GM23338 (cell line): Measurements from ENCODE around the gene LOXHD1. TPM values are rescaled to one million over a fixed set of nuclear protein-coding genes. Genes with fewer than 3 reads are reported as not detected.

Source experiments
- ATAC-seq: fragments of 200-7000 bp; cut with Tn5 transposase; 3 replicates; pipeline ENCODE4 v1.9.1; 2020
- DNase-seq: peaks from one replicate; pipeline ENCODE4 v3.0.0-alpha.2; 2015; ENCODE audit warnings: low spot score
- H2AFZ ChIP-seq: fragments of 200-600 bp; sonication (generic); 2 replicates; pipeline ENCODE4 v1.8.0; 2016; ENCODE audit warnings: antibody characterized with exemption, mild to moderate bottlenecking, moderate library complexity
- H3F3A ChIP-seq: fragments of 200-600 bp; sonication (generic); replicated peaks from 2 replicates; pipeline ENCODE4 v1.8.0; 2017; ENCODE audit warnings: antibody characterized with exemption, mixed run types, low read depth
- H3K27ac ChIP-seq: fragments of 200-600 bp; sonication (generic); 2 replicates; pipeline ENCODE4 v1.6.1; 2016; ENCODE audit warnings: low read depth
- H3K27me3 ChIP-seq: fragments of 200-600 bp; sonication (generic); 2 replicates; pipeline ENCODE4 v1.8.0; 2016; ENCODE audit warnings: mild to moderate bottlenecking, mixed run types, moderate library complexity; ENCODE audit not compliant: insufficient read depth
- H3K36me3 ChIP-seq: fragments of 200-600 bp; sonication (generic); 2 replicates; pipeline ENCODE4 v1.8.0; 2016; ENCODE audit warnings: mild to moderate bottlenecking; ENCODE audit not compliant: insufficient read depth
- H3K4me1 ChIP-seq: fragments of 200-600 bp; sonication (generic); 2 replicates; pipeline ENCODE4 v1.8.0; 2016; ENCODE audit warnings: mild to moderate bottlenecking, moderate library complexity; ENCODE audit not compliant: insufficient read depth
- H3K4me2 ChIP-seq: fragments of 200-600 bp; sonication (generic); 2 replicates; pipeline ENCODE4 v1.7.1; 2017; ENCODE audit warnings: mixed run types
- H3K4me3 ChIP-seq: fragments of 200-600 bp; sonication (generic); 2 replicates; pipeline ENCODE4 v1.6.1; 2016; ENCODE audit warnings: mixed run types
- H3K79me2 ChIP-seq: fragments of 200-600 bp; sonication (generic); replicated peaks from 2 replicates; pipeline ENCODE4 v1.8.0; 2017; ENCODE audit warnings: mild to moderate bottlenecking; ENCODE audit not compliant: insufficient read depth
- H3K9me2 ChIP-seq: fragments of 200-600 bp; sonication (generic); 2 replicates; pipeline ENCODE4 v1.8.0; 2017; ENCODE audit not compliant: insufficient read depth
- H4K20me1 ChIP-seq: fragments of 200-600 bp; sonication (generic); replicated peaks from 2 replicates; pipeline ENCODE4 v1.8.0; 2017; ENCODE audit warnings: mild to moderate bottlenecking; ENCODE audit not compliant: insufficient read depth
- H3K27ac Mint-ChIP-seq: 2 replicates; pipeline ENCODE4 v1.8.0; 2020; ENCODE audit warnings: inconsistent platforms, mild to moderate bottlenecking, moderate library complexity, mixed read lengths
- H3K27me3 Mint-ChIP-seq: 3 replicates; pipeline ENCODE4 v1.8.0; 2022; ENCODE audit warnings: low read depth, mild to moderate bottlenecking, moderate library complexity, mixed read lengths, inconsistent platforms; ENCODE audit not compliant: insufficient read depth, poor library complexity
- H3K36me3 Mint-ChIP-seq: 3 replicates; pipeline ENCODE4 v1.8.0; 2021; ENCODE audit warnings: low read depth, mild to moderate bottlenecking, inconsistent platforms, moderate library complexity, mixed read lengths
- H3K4me1 Mint-ChIP-seq: 3 replicates; pipeline ENCODE4 v1.8.0; 2020; ENCODE audit warnings: mild to moderate bottlenecking, inconsistent platforms, mixed read lengths
- H3K4me3 Mint-ChIP-seq: 3 replicates; pipeline ENCODE4 v1.8.0; 2021; ENCODE audit warnings: moderate library complexity, mild to moderate bottlenecking, inconsistent platforms, mixed read lengths
- H3K9me3 Mint-ChIP-seq: 3 replicates; pipeline ENCODE4 v1.8.0; 2020; ENCODE audit warnings: moderate library complexity, mild to moderate bottlenecking, inconsistent platforms, mixed read lengths
- CREB1 ChIP-seq: fragments of 250-450 bp; sonication (Bioruptor Pico); IDR thresholded peaks from 2 replicates; pipeline ENCODE4 v1.5.0; 2020; ENCODE audit warnings: low read depth, mild to moderate bottlenecking, moderate library complexity
- ETS1 ChIP-seq: IDR thresholded peaks from 2 replicates; pipeline ENCODE4 v1.6.1; 2016; ENCODE audit warnings: antibody characterized with exemption
- EZH2 ChIP-seq: fragments of 200-600 bp; sonication (generic); IDR thresholded peaks from one replicate; pipeline ENCODE4 v1.8.0; 2017; ENCODE audit warnings: antibody characterized with exemption, mild to moderate bottlenecking, low read depth; ENCODE audit not compliant: unreplicated experiment
- JUNB ChIP-seq: IDR thresholded peaks from one replicate; pipeline ENCODE4 v1.6.1; 2016; ENCODE audit warnings: antibody characterized with exemption; ENCODE audit not compliant: unreplicated experiment
- NANOG ChIP-seq: IDR thresholded peaks from 2 replicates; pipeline ENCODE4 v1.6.1; 2016; ENCODE audit warnings: antibody characterized with exemption, borderline replicate concordance
- POLR2AphosphoS5 ChIP-seq: IDR thresholded peaks from 2 replicates; pipeline ENCODE4 v1.6.1; 2016; ENCODE audit warnings: antibody characterized with exemption, low read depth
- STAT1 ChIP-seq: IDR thresholded peaks from one replicate; pipeline ENCODE4 v1.6.1; 2016; ENCODE audit warnings: antibody characterized with exemption; ENCODE audit not compliant: unreplicated experiment
- ZNF114 ChIP-seq: fragments of 250-450 bp; sonication (Bioruptor Pico); IDR thresholded peaks from 2 replicates; pipeline ENCODE4 v1.5.0; 2020; ENCODE audit warnings: mild to moderate bottlenecking, moderate library complexity
- ZNF331 ChIP-seq: fragments of 250-450 bp; sonication (Bioruptor Pico); IDR thresholded peaks from 2 replicates; pipeline ENCODE4 v1.5.0; 2020; ENCODE audit warnings: low read depth, mild to moderate bottlenecking, moderate library complexity
- polyA plus RNA-seq: library from polyadenylated mRNA; unstranded; fragments of >200 nt; fragmentation: Nextera tagmentation; extraction: Ambion mirVana; gene quantifications from 2 replicates; pipeline ENCODE4 v1.2.1, GENCODE V29; 2016
- total RNA-seq: library from RNA; depleted of rRNA; stranded (reverse); fragments of >200 nt; shearing (Covaris generic); gene quantifications from 2 replicates; pipeline ENCODE4 v1.2.3, GENCODE V29; 2014
- TF ChIP-seq, protein P1 (sequence below): fragments of 250-450 bp; sonication (Bioruptor Pico); IDR thresholded peaks from 2 replicates; pipeline ENCODE4 v1.5.0; 2020; ENCODE audit warnings: mild to moderate bottlenecking, moderate library complexity

The LOXHD1 gene
- total and polyA plus RNA-seq, 2 experiments from 2014 or later, result 0.17 TPM; not detected in 1

GRCh38 chr18:46652372-46652771 lies 4.6 kb downstream of the LOXHD1 start (continued):
- TF ChIP-seq, protein P1, sequence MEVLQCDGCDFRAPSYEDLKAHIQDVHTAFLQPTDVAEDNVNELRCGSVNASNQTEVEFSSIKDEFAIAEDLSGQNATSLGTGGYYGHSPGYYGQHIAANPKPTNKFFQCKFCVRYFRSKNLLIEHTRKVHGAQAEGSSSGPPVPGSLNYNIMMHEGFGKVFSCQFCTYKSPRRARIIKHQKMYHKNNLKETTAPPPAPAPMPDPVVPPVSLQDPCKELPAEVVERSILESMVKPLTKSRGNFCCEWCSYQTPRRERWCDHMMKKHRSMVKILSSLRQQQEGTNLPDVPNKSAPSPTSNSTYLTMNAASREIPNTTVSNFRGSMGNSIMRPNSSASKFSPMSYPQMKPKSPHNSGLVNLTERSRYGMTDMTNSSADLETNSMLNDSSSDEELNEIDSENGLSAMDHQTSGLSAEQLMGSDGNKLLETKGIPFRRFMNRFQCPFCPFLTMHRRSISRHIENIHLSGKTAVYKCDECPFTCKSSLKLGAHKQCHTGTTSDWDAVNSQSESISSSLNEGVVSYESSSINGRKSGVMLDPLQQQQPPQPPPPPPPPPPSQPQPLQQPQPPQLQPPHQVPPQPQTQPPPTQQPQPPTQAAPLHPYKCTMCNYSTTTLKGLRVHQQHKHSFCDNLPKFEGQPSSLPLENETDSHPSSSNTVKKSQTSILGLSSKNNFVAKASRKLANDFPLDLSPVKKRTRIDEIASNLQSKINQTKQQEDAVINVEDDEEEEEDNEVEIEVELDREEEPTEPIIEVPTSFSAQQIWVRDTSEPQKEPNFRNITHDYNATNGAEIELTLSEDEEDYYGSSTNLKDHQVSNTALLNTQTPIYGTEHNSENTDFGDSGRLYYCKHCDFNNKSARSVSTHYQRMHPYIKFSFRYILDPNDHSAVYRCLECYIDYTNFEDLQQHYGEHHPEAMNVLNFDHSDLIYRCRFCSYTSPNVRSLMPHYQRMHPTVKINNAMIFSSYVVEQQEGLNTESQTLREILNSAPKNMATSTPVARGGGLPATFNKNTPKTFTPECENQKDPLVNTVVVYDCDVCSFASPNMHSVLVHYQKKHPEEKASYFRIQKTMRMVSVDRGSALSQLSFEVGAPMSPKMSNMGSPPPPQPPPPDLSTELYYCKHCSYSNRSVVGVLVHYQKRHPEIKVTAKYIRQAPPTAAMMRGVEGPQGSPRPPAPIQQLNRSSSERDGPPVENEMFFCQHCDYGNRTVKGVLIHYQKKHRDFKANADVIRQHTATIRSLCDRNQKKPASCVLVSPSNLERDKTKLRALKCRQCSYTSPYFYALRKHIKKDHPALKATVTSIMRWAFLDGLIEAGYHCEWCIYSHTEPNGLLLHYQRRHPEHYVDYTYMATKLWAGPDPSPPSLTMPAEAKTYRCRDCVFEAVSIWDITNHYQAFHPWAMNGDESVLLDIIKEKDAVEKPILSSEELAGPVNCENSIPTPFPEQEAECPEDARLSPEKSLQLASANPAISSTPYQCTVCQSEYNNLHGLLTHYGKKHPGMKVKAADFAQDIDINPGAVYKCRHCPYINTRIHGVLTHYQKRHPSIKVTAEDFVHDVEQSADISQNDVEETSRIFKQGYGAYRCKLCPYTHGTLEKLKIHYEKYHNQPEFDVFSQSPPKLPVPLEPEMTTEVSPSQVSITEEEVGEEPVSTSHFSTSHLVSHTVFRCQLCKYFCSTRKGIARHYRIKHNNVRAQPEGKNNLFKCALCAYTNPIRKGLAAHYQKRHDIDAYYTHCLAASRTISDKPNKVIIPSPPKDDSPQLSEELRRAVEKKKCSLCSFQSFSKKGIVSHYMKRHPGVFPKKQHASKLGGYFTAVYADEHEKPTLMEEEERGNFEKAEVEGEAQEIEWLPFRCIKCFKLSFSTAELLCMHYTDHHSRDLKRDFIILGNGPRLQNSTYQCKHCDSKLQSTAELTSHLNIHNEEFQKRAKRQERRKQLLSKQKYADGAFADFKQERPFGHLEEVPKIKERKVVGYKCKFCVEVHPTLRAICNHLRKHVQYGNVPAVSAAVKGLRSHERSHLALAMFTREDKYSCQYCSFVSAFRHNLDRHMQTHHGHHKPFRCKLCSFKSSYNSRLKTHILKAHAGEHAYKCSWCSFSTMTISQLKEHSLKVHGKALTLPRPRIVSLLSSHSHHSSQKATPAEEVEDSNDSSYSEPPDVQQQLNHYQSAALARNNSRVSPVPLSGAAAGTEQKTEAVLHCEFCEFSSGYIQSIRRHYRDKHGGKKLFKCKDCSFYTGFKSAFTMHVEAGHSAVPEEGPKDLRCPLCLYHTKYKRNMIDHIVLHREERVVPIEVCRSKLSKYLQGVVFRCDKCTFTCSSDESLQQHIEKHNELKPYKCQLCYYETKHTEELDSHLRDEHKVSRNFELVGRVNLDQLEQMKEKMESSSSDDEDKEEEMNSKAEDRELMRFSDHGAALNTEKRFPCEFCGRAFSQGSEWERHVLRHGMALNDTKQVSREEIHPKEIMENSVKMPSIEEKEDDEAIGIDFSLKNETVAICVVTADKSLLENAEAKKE (CRISPR knock-in tag), result no peak

DNA sequence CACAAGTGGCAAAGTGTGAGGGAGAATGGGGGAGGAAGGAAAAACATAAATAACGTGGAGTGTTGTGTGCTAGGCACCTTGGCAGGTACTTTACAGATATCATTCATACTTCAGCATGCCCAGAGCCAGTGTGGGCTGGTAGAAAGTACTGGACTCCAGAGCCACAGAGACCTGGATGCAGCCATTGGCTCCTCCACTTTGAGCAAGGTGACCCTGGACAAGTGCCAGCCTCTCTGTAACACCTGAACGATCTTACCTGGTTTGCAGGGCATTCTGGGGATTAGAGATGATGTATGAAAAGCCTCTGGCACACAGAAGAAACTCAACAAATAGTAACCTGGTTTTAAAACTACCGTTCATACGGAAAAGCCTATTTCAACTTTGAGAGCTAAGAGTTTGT lies 6.3 kb downstream of the LOXHD1 start:
- no peaks in the 10 kb centered on the region for H3K4me1 ChIP-seq
- Mint-ChIP-seq H3K9me3 (no peaks in the 10 kb centered on the region), H3K4me3 (no peak overlapping the region), H3K4me1 (no peaks in the 10 kb centered on the region), H3K27ac (no peak overlapping the region), H3K36me3 (no peaks in the 10 kb centered on the region), H3K27me3 (peaks cover 2% of the 10 kb centered on the region)
- H3K4me3 ChIP-seq, result no peak overlapping the region
- H3K27ac ChIP-seq, result no peak overlapping the region
- ATAC-seq (no peak), DNase-seq (no peak)
- H3F3A ChIP-seq, result no peaks in the 10 kb centered on the region
- no peaks in the 10 kb centered on the region for H4K20me1 ChIP-seq
- no peaks in the 10 kb centered on the region for H3K27me3 ChIP-seq
- no peak overlapping the region for H3K4me2 ChIP-seq
- no peak overlapping the region for H2AFZ ChIP-seq
- no peaks in the 10 kb centered on the region for H3K79me2 ChIP-seq
- H3K36me3 ChIP-seq, result no peaks in the 10 kb centered on the region
- no peaks in the 10 kb centered on the region for H3K9me2 ChIP-seq
- TF ChIP-seq CREB1 (no peak), JUNB (no peak), EZH2 (no peak), ZNF331 (CRISPR knock-in tag) (no peak), STAT1 (no peak), ZNF114 (CRISPR knock-in tag) (no peak), ETS1 (no peak), POLR2AphosphoS5 (no peak), NANOG (no peak)
- TF ChIP-seq, protein P1 (CRISPR knock-in tag), result no peak
